K562 (cell line): ENCODE data around the gene KRTAP4-3. TPM values are rescaled to one million over a fixed set of nuclear protein-coding genes. Genes with fewer than 3 reads are reported as not detected.

Experiments
- ATAC-seq: fragments of 200-7000 bp; cut with Tn5 transposase; 3 replicates; pipeline ENCODE4 v1.9.1; 2020; ENCODE audit warnings: moderate library complexity
- BruUV-seq: library from RNA; stranded (reverse); fragments of 400-500 nt; replicated peaks from 2 replicates; lab custom pipeline; 2021; lab: Mats Ljungman, UMichigan
- CTCF ChIA-PET: fragments of 300-600 bp; formaldehyde crosslinking; extraction: SDS; loops from one replicate; lab custom pipeline; 2021; ENCODE audit warnings: low intra/inter-chr PET ratio; lab: Yijun Ruan, JAX
- POLR2A ChIA-PET: fragments of 300-600, 350-650 bp; sonication (Branson Sonifier 250); formaldehyde crosslinking; extraction: SDS; loops from one replicate; lab custom pipeline; 2021; ENCODE audit warnings: antibody characterized with exemption, inconsistent platforms; lab: Yijun Ruan, JAX
- DNase-seq, 4 experiments: peaks; one replicate each; pipeline versions ENCODE4 v3.0.0 to v3.0.0-alpha.2; 2011 to 2018; ENCODE audit warnings: low spot score in 3 of 4, mixed read lengths in 3 of 4; ENCODE audit errors: extremely low read depth in 1 of 4
- FAIRE-seq: peaks from 2 replicates; lab custom pipeline; 2011; peaks lifted over from hg19 to GRCh38; lab: Jason Lieb, UNC
- H2AFZ ChIP-seq: 2 replicates; pipeline ENCODE4 v1.6.0; 2011; ENCODE audit warnings: low read depth, low read length, control low read depth, inconsistent platforms
- H3K27ac ChIP-seq: fragments of 200-600 bp; 3 replicates; pipeline ENCODE4 v1.8.0; 2011; ENCODE audit warnings: low read depth, mild to moderate bottlenecking, control low read depth, inconsistent platforms, low read length, moderate library complexity, mixed read lengths; ENCODE audit errors: extremely low read depth
- H3K27me3 ChIP-seq, 2 experiments: fragments of 300-600 bp in 1 of 2; 2 replicates in 1 of 2; 3 replicates in 1 of 2; pipeline versions ENCODE4 v1.6.0 to v1.8.0; 2011; ENCODE audit warnings: inconsistent platforms in 2 of 2, low read length in 2 of 2, mild to moderate bottlenecking in 1 of 2, mixed read lengths in 1 of 2, moderate library complexity in 1 of 2; ENCODE audit not compliant: control insufficient read depth in 2 of 2, insufficient read depth in 2 of 2
- H3K36me3 ChIP-seq: fragments of 300-600 bp; 3 replicates; pipeline ENCODE4 v1.8.0; 2011; ENCODE audit warnings: mild to moderate bottlenecking, low read length, inconsistent platforms; ENCODE audit not compliant: control insufficient read depth, insufficient read depth
- H3K4me1 ChIP-seq, 2 experiments: fragments of 200-600 bp in 1 of 2; replicated peaks in 1 of 2; 2 replicates in 1 of 2; 3 replicates in 1 of 2; pipeline versions ENCODE4 v1.5.1 to v1.8.0; 2011; ENCODE audit warnings: inconsistent platforms in 2 of 2, low read length in 2 of 2, mild to moderate bottlenecking in 1 of 2, mixed read lengths in 1 of 2, moderate library complexity in 1 of 2; ENCODE audit not compliant: control insufficient read depth in 2 of 2, insufficient read depth in 2 of 2
- H3K4me2 ChIP-seq: 2 replicates; pipeline ENCODE4 v1.6.1; 2011; ENCODE audit warnings: low read length, control low read depth, inconsistent platforms, mixed read lengths; ENCODE audit not compliant: insufficient read depth
- H3K4me3 ChIP-seq: fragments of 200-600 bp; sonication (generic), shearing (Covaris generic); 2 replicates; pipeline ENCODE4 v1.5.1; 2016; ENCODE audit warnings: control low read depth, inconsistent platforms
- H3K79me2 ChIP-seq: fragments of 200-600 bp; 3 replicates; pipeline ENCODE4 v1.8.0; 2011; ENCODE audit warnings: low read length, inconsistent platforms; ENCODE audit not compliant: control insufficient read depth, insufficient read depth
- H3K9ac ChIP-seq, 2 experiments: 2 replicates each; pipeline versions ENCODE4 v1.6.0 to v1.6.1; 2011; ENCODE audit warnings: low read depth in 2 of 2, low read length in 2 of 2, control low read depth in 1 of 2, inconsistent platforms in 1 of 2, mild to moderate bottlenecking in 1 of 2, mixed read lengths in 1 of 2; ENCODE audit not compliant: insufficient read depth in 1 of 2
- H3K9me1 ChIP-seq: one replicate; pipeline ENCODE4 v1.6.0; 2011; ENCODE audit warnings: inconsistent platforms, mild to moderate bottlenecking, low read length, moderate library complexity; ENCODE audit not compliant: control insufficient read depth, insufficient read depth
- H3K9me3 ChIP-seq: replicated peaks from 2 replicates; pipeline ENCODE4 v1.5.1; 2011; ENCODE audit warnings: low read depth, low read length, inconsistent platforms; ENCODE audit not compliant: control insufficient read depth, insufficient read depth
- H4K20me1 ChIP-seq: replicated peaks from 2 replicates; pipeline ENCODE4 v1.6.1; 2011; ENCODE audit warnings: low read length, inconsistent platforms, mixed read lengths; ENCODE audit not compliant: control insufficient read depth, insufficient read depth
- C11orf30 ChIP-seq: fragments of 450-650 bp; IDR thresholded peaks from 2 replicates; pipeline ENCODE4 v1.6.1; 2016; ENCODE audit warnings: low read depth, mild to moderate bottlenecking
- FOXA1 ChIP-seq: fragments of 450-650 bp; IDR thresholded peaks from 2 replicates; pipeline ENCODE4 v1.6.1; 2016; ENCODE audit warnings: mild to moderate bottlenecking, borderline replicate concordance
- ZNF316 ChIP-seq: fragments of 450-650 bp; IDR thresholded peaks from 2 replicates; pipeline ENCODE4 v1.6.1; 2016
- WGBS: fragments of 100-300 bp; shearing (Covaris generic); methylation state at CpG from one replicate; pipeline ENCODE4 v1.1.6; 2016; ENCODE audit warnings: low coverage, mixed read lengths; ENCODE audit not compliant: insufficient coverage; ENCODE audit errors: missing lambda C conversion rate; 5-methylcytosine and 5-hydroxymethylcytosine counted together
- in situ Hi-C: fragments of 300-500 bp; cut with MboI; formaldehyde crosslinking; loops from 4 replicates; pipeline ENCODE4 v1.15.0; 2018; ENCODE audit warnings: inconsistent platforms, mixed read lengths
- intact Hi-C: fragments of 100-400 bp; cut with micrococcal nuclease; formaldehyde crosslinking; loops from 2 replicates; pipeline ENCODE4 v1.14.2; 2022
- polyA plus RNA-seq, 8 experiments: library from polyadenylated mRNA; depleted of rRNA in 4 of 8; stranded (reverse) in 5 of 8; unstranded in 3 of 8; fragments of >200 nt; fragmentation: Nextera tagmentation in 2 of 8; fragmentation: Illumina TruSeq in 1 of 8; extraction: Ambion mirVana in 2 of 8; extraction: Trizol in 1 of 8; gene quantifications; 2 replicates each; pipeline versions ENCODE4 v1.2.1 to v1.2.3, GENCODE V29; 2011 to 2014; ENCODE audit warnings: inconsistent platforms in 1 of 8, missing spikeins in 1 of 8
- total RNA-seq, 7 experiments: library from RNA; depleted of rRNA in 6 of 7; stranded (reverse); fragments of >200 nt in 6 of 7; fragmentation: Illumina TruSeq in 2 of 7; extraction: Trizol in 2 of 7; gene quantifications; 2 replicates each; pipeline versions ENCODE4 v1.2.1 to v1.2.3, GENCODE V29; 2011 to 2021; ENCODE audit warnings: low replicate concordance in 1 of 7
- TF ChIP-seq, protein P1 (sequence below): sonication (generic); formaldehyde crosslinking; IDR thresholded peaks from 2 replicates; pipeline ENCODE4 v1.8.1; 2023; ENCODE audit warnings: mild to moderate bottlenecking, missing genetic modification reagents

Gene KRTAP4-3
- total and polyA plus RNA-seq, 9 of the 15 experiments (the other 6 are each of a cell fraction or from before 2014, with no cell fraction given), result not detected

DNA sequence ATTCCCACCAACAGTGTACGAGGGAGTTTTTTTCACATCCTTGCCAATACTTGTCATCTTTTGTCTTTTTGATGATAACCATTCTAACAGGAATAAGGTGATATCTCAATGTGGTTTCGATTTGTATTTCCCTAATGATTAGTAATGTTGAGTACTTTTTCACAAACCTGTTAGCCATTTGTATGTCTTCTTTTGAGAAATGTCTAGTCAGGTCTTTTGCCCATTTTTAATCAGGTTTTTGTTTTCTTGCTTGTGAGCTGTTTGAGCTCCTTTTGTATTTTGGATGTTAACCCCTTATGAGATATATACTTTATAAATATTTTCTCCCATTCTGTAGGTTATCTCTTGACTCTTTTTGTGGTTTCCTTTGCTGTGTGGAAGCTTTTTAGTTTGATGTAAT is 16.5 kb downstream of the KRTAP4-3 start:
- Histone ChIP-seq H3K9me3 (no peaks in the 10 kb centered on the region), H3K9me1 (no peaks in the 10 kb centered on the region)
- WGBS, result 0% methylated on average over 2 of the region's 2 CpGs

DNA sequence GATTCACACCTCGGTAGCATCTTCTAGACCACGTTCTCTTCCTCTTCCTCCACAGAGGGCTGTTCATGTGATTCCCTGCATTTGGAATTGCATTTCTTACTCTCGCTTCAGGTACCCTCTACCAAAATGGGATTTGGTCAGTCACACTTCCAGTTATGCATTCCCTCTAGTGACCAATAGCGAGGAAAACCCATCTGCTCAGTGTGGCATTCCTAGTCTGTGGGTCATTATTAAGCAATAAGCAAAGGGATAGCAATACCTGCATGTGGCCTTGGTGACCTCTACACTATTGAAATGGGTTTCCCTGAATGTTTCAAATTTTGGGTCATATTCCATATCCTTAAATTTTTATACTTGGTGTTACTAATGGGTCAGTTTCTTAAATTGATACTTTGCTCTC is 18.0 kb downstream of the KRTAP4-3 start:
- FAIRE-seq, result no peak
- WGBS, result 2% methylated on average over 4 of the region's 4 CpGs

More for the DNA sequence above, 16.5 kb downstream of the KRTAP4-3 start:
- H3K9ac ChIP-seq, result no peak overlapping the region
- FAIRE-seq (no peak), DNase-seq (no peak), ATAC-seq (no peak)
- H4K20me1 ChIP-seq, result no peaks in the 10 kb centered on the region
- no TSS peak for BruUV-seq
- H3K27ac ChIP-seq, result no peak overlapping the region
- intact Hi-C loops (no loop called here), in situ Hi-C loops (no loop called here)
- H2AFZ ChIP-seq, result no peak overlapping the region
- no peak overlapping the region for H3K4me3 ChIP-seq
- CTCF ChIA-PET, result no interaction called here
- H3K79me2 ChIP-seq, result no peaks in the 10 kb centered on the region
- H3K4me1 ChIP-seq, result no peaks in the 10 kb centered on the region
- no peaks in the 10 kb centered on the region; a peak in 1 of 5 replicates for H3K27me3 ChIP-seq
- no peak overlapping the region for H3K4me2 ChIP-seq
- TF ChIP-seq C11orf30 (peak; percentile 53; the same call in 1 of the 2 replicates), ZNF316 (peak; percentile 64), FOXA1 (no peak)
- H3K36me3 ChIP-seq, result no peaks in the 10 kb centered on the region
- POLR2A ChIA-PET, result no interaction called here

More for the DNA sequence above, 18.0 kb downstream of the KRTAP4-3 start:
- in situ Hi-C loops, result no loop called here
- H2AFZ ChIP-seq, result no peak overlapping the region
- CTCF ChIA-PET, result no interaction called here
- no peak overlapping the region for H3K9ac ChIP-seq
- no peaks in the 10 kb centered on the region for H4K20me1 ChIP-seq
- no peaks in the 10 kb centered on the region for H3K9me1 ChIP-seq
- no peak overlapping the region for H3K4me2 ChIP-seq
- no peaks in the 10 kb centered on the region for H3K79me2 ChIP-seq
- no peak for DNase-seq
- ATAC-seq, result no peak
- no peaks in the 10 kb centered on the region for H3K36me3 ChIP-seq
- POLR2A ChIA-PET, result interaction anchor here (0.8 kb wide), 1 partner anchor 11 kb away, joined by 3 read pairs; no protein-coding TSS in a partner anchor
- H3K9me3 ChIP-seq, result no peaks in the 10 kb centered on the region
- TF ChIP-seq, protein P1, sequence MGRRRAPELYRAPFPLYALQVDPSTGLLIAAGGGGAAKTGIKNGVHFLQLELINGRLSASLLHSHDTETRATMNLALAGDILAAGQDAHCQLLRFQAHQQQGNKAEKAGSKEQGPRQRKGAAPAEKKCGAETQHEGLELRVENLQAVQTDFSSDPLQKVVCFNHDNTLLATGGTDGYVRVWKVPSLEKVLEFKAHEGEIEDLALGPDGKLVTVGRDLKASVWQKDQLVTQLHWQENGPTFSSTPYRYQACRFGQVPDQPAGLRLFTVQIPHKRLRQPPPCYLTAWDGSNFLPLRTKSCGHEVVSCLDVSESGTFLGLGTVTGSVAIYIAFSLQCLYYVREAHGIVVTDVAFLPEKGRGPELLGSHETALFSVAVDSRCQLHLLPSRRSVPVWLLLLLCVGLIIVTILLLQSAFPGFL (CRISPR knock-in tag), result no peak
- TF ChIP-seq, all 486 proteins: peak for 0
- H3K27ac ChIP-seq, result no peak overlapping the region
- intact Hi-C loops, result no loop called here
- H3K4me3 ChIP-seq, result no peak overlapping the region
- H3K27me3 ChIP-seq, result no peaks in the 10 kb centered on the region; a peak in 1 of 5 replicates
- BruUV-seq, result no TSS peak
- no peaks in the 10 kb centered on the region for H3K4me1 ChIP-seq
